MM.1S (cell line): ENCODE results near the gene SYT13.
"Not testable (repeated sequence)": the region's sequence is repeated elsewhere in the genome, so short reads cannot be mapped to it uniquely, and the experiment has no call there.

Experiments used
- CTCF ChIP-seq: fragments of 300-600 bp; sonication (generic); IDR thresholded peaks from 2 replicates; pipeline ENCODE4 v1.5.1; 2016; ENCODE audit warnings: antibody characterized with exemption, low read length, mixed read lengths
- EZH2 ChIP-seq: fragments of 300-600 bp; sonication (generic); optimal IDR thresholded peaks from 2 replicates; pipeline ENCODE3; 2017; ENCODE audit warnings: low read depth, mild to moderate bottlenecking, antibody characterized with exemption, low read length, mixed read lengths
- EZH2phosphoT487 ChIP-seq: fragments of 300-600 bp; sonication (generic); IDR thresholded peaks from 2 replicates; pipeline ENCODE4 v1.6.1; 2018; ENCODE audit warnings: antibody characterized with exemption, low read length

- not testable (repeated sequence) for TF ChIP-seq EZH2, EZH2phosphoT487
- peak; percentile 55 for TF ChIP-seq CTCF
Measured at GRCh38 chr11:45293566-45294192, 7.5 kb upstream of the SYT13 start.
